ENCODE results near the gene BAHCC1.
"Not testable (repeated sequence)": the region's sequence is repeated elsewhere in the genome, so short reads cannot be mapped to it uniquely, and the experiment has no call there.

The BAHCC1 gene

DNA sequence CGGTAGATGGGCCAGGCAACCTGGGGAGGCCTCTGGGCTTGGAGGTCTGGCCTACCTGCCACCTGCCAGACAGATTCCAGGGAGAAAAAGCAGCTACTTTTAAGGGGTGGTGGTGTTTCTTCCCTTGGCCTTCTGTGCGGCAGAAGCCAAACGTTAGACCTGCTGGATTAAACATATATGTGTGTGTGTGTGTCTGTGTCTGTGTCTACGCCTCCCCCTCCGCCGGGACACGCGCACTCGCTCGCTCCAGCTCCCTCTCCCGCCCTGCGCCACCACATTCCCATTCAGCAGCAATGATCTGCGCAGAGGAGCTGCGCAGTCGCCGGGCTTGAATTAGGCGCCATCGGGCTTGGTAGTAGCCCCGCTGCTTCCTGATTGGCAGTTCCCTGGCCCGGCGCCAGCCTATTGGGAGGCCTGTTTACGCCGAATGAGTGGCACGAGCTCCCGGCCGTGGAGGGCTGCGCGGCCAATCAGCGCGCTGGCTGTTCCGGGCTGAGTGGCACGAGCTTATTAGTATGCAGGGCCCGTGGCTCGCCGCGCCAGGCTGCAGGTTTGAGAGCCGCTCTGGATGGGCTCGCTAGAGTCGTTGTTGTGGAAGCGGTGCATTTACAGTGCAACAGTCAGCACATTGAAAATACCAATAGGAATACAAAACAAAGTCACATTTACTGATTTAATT lies at the start of gene BAHCC1:
Gene BAHCC1 (plus strand): TSS at position 537 of the 679 bp plus-strand sequence. CDS start 4,283 bp downstream, outside the sequence.
- DNase-seq = peak; percentile 99 to 100

DNA sequence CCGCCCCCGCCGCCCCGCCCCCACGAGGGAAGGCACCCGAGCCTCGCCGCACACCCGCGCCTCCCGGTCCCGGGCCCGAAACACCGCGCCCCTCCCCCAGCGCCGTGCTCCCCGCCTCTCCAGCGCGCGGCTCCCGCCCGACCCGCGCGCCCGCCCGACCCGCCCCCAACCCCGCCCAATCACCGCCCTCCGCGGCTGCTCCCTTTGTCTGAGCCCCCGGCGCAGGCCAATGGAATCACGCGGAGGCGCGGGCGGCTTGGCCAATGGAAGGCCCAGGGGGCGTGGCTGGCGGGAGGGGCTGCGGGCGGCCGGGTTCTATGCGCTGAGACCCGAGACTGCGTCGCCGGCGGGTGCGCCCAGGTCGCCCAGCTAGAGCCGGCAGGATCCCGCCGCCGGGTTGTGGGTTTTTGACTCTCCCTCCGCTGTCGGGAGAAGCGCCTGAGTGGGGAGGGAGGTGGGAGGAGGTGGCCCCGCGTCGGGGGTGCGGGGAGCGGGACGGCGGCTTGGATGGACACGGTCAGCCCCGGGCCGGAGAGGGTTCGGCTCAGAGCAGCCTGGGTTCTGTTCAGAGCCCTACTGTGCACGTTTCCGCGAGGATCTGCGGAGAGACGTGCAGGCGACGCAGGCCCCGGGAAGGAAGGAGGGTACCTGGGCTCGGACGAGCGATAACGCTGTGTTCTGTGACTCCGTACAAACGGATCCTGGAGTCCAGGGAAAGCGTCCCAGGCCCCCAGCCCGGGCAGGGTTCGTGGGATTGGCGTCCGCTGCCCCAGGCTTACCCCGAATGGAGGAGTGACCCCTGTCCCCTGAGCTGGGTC lies 49.0 kb upstream of the BAHCC1 start:
- peak; percentile 93 to 99 for DNase-seq

- DNase-seq = no peak
These were observed 48.3 kb upstream of the BAHCC1 start for GRCh38 chr17:81346908-81347349.

DNA sequence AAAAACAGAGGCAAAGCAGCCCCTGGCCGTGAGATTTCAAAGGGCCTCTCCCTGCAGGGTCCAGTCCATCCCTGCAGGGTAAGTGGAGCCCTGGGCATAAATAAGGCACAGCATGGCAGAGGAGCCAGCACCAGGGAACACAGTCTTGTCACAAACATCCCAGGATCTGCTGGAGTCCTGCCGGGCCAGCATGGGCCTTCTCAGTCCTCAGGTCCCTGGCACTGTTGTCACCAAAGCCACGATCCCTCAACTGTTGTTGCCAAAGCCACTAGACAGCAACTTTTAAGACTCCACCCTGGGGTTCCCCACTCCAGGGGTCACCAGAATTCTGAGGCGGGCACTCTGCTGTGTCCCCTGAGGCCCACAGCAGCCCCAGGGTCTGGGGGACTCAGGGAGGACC lies 47.8 kb upstream of the BAHCC1 start:
- no peak for DNase-seq

DNA sequence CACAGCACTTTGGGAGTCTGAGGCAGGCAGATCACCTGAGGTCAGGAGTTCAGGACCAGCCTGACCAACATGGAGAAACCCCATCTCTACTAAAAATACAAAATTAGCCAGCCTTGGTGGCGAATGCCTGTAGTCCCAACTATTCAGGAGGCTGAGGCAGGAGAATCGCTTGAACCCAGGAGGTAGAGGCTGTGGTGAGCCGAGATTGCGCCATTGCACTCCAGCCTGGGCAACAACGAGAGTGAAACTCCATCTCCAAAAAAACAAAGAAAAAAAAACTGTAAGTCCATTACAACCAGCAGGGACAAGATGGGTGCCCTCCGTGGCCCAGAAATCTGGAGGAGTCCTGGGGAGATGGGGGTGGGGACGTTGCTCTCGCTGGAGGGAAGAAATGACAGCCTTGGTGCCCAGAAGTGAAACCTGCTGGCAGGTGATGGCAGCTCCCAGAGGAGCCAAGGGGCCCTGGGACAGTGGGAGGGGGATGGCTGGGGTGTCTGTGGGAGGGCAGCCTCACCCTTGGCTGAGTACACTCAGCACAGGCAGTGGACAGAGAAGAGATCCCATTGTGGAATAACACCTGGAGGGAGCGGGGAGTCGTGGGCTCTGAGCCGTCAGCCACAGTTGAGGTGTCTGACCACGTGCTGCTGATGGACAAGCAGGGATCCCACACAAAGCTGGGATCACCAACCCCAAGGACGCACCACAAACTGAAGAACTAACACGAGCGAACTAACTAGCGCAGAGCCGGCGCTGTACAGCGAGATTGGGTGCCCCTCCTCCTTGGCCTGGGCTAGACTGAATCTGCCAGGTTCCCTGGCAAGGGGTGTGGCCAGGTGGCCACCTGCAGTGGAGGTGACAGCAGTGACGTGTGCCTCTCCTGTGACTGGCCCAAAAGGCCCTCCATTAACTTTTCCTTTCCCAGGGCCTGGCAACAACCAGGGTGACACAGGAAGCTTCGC lies 46.9 kb upstream of the BAHCC1 start:
- no peak for DNase-seq

DNA sequence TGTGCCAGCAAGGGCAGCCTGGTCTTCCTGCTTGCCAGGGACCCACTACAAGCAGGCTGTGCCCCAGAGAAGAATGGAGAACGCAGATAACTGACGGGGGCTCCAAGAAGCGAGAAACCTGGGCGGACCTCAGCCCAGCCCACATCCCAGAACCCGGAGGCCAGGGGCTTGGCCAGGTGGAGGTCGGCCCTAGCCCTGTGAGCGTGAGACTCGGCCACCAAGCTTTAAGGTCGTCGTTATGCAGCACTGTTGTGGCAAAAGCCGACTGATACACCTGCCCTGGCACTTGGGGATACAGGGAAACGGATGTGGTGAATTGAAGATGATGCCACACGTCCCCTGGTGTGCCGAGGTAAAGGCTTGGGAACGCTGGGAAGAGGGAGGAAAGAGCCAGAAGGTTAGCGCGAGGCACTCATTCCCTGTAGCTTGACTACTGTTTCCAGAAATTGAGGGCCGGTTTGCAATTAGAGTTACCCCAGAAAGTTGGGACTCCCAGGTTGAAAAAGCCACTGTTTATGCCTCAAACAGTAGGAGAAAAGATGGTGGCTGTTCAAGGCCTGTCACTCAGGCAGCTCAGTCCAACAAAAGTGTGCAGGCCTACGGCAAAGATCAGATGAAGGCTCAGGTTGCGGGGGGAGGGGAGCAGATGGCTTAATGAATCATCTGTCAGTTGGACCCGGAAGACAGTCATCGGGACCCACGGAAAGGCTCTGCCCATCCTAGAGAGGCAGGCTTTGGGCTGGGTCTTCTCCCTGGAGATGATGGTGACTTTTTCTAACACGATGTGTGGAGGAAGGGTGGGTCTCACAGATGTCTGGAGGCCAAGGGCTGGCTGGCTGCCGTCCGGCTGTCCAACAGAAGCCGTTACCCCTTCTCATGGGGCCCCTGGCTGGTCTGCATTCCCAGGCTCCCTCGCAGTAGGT lies 45.6 kb upstream of the BAHCC1 start:
- DNase-seq = peak in 1 of 2 experiments; percentile 57

DNA sequence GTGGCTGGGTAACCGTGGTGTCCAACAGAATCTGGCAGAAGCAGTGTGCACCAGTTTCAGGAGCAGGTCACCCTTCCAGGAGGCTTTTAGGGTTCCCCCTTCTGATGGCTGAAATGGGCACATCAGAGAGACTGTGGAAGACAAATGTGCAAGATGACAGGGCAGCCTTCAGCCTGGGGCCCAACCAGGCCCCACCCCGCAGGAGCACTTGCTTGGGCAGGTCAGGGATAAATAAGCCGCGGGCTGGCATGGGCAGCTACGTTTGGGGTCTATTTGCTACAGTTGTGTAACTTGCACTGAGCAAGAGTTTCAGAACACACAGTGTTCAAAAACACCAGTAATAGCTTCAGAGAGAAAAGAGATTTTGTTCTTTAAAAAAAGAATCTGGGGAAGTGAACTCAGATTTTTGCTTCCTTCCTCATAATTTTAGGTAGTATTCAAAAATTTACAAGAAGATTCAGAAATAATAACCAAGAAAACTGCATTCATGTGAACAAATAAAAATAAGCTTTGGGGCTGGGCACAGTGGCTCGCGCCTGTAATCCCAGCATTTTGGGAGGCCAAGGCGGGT lies 44.9 kb upstream of the BAHCC1 start:
- no peak for DNase-seq

- not testable (repeated sequence) for DNase-seq
These were observed 43.8 kb upstream of the BAHCC1 start for GRCh38 chr17:81351329-81352052.

DNA sequence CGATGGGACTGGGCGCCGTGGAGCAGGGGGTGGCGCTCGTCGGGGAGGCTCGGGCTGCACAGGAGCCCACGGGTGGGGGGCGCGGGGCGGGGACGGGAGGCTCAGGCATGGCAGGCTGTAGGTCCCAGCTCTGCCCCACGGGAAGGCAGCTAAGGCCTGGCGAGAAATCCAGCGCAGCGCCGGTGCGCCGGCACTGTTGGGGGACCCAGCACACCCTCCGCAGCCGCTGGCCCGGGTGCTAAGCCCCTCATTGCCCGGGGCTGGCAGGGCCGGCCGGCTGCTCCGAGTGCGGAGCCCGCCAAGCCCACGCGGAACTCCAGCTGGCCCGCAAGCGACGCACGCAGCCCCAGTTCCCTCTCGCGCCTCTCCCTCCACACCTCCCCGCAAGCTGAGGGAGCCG lies 43.2 kb upstream of the BAHCC1 start:
- not testable (repeated sequence) for DNase-seq

DNA sequence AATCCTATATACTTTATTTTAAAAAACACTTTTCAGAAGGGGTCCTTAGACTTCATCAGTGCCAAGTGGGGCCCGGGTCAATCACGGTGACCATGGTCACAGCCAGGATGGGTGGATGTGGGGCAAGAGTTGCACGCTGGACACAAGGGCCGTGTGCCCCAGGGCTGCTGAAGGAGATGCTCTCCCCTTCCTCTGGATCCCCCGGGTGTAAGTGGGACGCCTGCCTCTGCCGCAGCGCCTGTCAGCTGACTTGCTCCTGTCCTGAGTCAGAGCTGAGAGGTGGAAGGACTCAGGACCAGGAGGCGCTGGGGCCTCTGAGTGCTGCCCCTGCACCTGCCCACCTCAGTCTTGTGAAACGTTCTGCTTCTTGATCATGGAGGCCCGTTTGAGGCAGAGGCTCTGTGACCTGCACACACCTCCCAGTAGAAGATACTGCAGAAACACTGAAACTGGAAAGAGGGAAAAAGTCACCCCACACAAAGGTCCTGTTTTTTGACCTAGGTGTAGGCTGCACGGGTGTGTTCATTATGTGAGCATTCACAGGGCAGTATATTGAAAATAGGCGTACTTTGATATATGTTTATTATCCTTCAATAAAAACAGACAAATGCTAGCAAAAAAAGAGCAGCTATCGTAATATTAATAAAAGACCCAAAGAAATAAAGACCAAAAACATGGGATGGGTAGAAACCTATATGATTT lies 40.9 kb upstream of the BAHCC1 start:
- DNase-seq = no peak

DNA sequence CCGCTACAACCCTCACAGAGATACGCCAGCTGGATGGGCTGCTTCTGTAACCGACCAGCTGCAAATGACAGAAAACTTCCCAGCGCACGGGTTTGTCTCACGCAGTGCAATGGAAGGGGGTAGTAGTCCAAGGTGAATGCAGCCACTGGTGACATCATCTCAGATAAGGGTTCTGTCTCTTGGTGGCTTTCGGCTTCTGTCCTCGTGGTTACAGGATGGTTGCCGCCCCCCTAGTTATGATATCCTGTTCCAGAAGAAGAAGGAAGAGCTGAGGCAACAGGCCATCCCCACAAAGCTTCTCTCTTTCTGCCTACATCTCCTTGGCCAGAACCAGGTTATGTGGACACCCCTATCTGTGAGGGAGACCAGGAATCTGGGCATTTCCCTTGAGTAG lies 40.3 kb upstream of the BAHCC1 start:
- no peak for DNase-seq

DNA sequence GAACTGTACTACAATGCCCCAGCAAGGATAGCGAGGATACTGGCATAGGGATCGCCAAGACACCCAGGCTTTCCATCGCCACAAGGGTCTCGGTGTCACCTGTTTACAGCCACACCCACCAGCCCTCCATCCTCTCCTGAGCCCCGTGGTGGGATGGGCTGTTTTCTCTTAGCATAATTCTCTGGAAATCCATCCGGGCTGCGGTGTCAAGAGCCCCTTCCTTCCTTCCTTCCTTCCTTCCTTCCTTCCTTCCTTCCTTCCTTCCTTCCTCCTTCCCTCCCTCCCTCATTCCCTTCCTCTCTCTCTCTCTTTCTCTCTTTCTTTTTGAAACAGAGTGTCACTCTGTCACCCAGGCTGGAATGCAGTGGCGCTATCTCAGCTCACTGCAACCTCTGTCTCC lies 36.0 kb upstream of the BAHCC1 start:
- DNase-seq = no peak

- not testable (repeated sequence) for DNase-seq
These were observed 33.3 kb upstream of the BAHCC1 start for GRCh38 chr17:81362001-81362400.

- no peak for DNase-seq
These were observed 30.7 kb upstream of the BAHCC1 start for GRCh38 chr17:81364278-81365147.

DNA sequence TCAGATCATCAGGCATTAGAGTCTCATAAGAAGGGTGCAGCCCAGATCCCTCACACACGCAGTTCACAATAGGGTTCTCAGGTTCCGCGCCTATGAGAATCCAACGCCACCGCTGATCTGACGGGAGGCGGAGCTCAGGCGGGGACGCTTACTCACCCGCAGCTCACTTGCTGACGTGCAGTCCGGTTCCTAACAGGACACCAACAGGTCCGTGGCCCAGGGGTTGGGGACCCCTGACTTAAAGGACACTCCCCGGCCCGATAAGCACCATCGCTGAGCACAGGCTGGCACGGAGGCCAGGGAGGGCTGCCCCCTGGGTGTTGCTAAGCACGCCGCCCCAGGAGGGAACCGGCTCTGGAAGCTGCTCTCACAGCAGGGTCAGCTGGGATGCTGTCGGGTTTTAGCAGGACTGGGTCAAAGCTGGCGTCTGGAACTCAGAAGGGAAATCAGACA lies 30.1 kb upstream of the BAHCC1 start:
- DNase-seq = no peak

GRCh38 chr17:81365601-81366585 lies 29.4 kb upstream of the BAHCC1 start:
- no peak for DNase-seq

DNA sequence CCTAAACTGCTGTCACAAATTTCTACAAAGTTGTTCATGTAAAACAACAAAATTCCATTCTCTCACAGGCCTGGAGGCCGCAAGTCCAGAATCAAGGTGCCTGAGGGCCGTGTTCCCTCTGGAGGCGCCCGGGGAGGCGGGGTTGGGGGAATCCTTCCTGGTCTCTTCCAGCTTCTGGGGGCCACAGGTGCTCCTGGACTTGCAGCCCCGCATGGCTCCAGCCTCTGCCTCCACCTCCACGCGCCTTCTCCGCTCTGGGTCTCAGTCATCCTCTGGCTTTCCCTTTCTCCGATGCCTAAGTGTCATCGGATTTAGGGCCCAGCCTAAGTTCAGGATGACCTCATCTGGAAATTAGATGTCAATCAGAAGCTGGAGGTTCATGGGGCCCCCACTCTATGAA lies 28.6 kb upstream of the BAHCC1 start:
- DNase-seq = no peak

- DNase-seq = no peak
These were observed 28.1 kb upstream of the BAHCC1 start for GRCh38 chr17:81367171-81367570.
